ENCODE data around the gene ALG2. TPM values are rescaled to one million over a fixed set of nuclear protein-coding genes. Genes with fewer than 3 reads are reported as not detected.

Gene ALG2
- total and polyA plus RNA-seq, 4 donors, result 26.1 to 44.4 (median 37.1) TPM

- Histone ChIP-seq H3K9ac (ENCODE audit: insufficient read depth in 1 of 2, low read length in 2 of 2) (no peak overlapping the region), H3K27ac (ENCODE audit: low read depth in 1 of 2, low read length in 1 of 2) (no peak overlapping the region), H3K36me3 (ENCODE audit: control insufficient read depth in 4 of 4, insufficient read depth in 4 of 4, low read length in 4 of 4) (peaks cover 12 to 16% (median 16%) of the 10 kb centered on the region in 4 donors), H3K4me1 (ENCODE audit: control insufficient read depth in 5 of 5, insufficient read depth in 5 of 5, low read length in 5 of 5) (peaks cover 0 to 14% (median 0%) of the 10 kb centered on the region in 5 donors), H3K9me3 (ENCODE audit: control insufficient read depth in 4 of 4, insufficient read depth in 3 of 4, low read length in 3 of 4) (no peaks in the 10 kb centered on the region), H3K27me3 (ENCODE audit: control insufficient read depth in 3 of 3, insufficient read depth in 3 of 3, low read length in 2 of 3) (no peaks in the 10 kb centered on the region), H3K4me3 (no peak overlapping the region)
- no peak for DNase-seq
- ATAC-seq (ENCODE audit: insufficient read depth, low FRiP score), result no peak
- no peak for TF ChIP-seq CTCF (IDR thresholded peaks at IDR 0.05; ENCODE audit: control extremely low read depth, extremely low read depth)
Observed at GRCh38 chr9:99235069-99235468, 13.3 kb upstream of the ALG2 start.

DNA sequence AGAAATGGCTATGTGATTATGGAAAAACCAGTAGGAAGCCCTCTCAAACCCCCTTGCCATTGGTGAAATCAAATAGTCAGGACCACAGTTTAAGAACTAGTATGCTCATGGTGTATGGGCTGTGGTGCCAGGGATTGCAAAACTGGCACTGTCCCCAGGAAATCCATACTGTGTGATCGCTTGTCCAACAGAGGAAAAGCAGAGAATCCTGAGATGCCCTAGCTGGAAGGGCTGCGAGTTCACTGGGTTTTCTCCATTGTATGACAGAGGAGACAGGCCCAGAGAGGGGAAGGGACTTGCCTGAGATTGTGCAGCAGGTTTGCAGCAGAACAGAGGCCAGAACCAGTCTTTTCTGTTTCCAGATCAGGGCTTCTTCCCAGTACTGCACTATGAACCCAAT is 12.9 kb upstream of the ALG2 start:
- ATAC-seq (ENCODE audit: insufficient read depth, low FRiP score), result no peak
- Histone ChIP-seq H3K4me3 (no peak overlapping the region), H3K36me3 (ENCODE audit: control insufficient read depth in 4 of 4, insufficient read depth in 4 of 4, low read length in 4 of 4) (peaks cover 12 to 17% (median 15%) of the 10 kb centered on the region in 4 donors), H3K9me3 (ENCODE audit: control insufficient read depth in 4 of 4, insufficient read depth in 3 of 4, low read length in 3 of 4) (no peaks in the 10 kb centered on the region), H3K4me1 (ENCODE audit: control insufficient read depth in 5 of 5, insufficient read depth in 5 of 5, low read length in 5 of 5) (peaks cover 0 to 14% (median 0%) of the 10 kb centered on the region in 5 donors), H3K27me3 (ENCODE audit: control insufficient read depth in 3 of 3, insufficient read depth in 3 of 3, low read length in 2 of 3) (no peaks in the 10 kb centered on the region), H3K27ac (ENCODE audit: low read depth in 1 of 2, low read length in 1 of 2) (no peak overlapping the region), H3K9ac (ENCODE audit: insufficient read depth in 1 of 2, low read length in 2 of 2) (no peak overlapping the region)
- 81 to 92% methylated on average over 2 of the region's 2 CpGs for WGBS, 2 donors
- no peak for TF ChIP-seq CTCF (IDR thresholded peaks at IDR 0.05; ENCODE audit: control extremely low read depth, extremely low read depth)
- DNase-seq, result no peak

GRCh38 chr9:99231711-99232110 is 10.0 kb upstream of the ALG2 start:
- DNase-seq (no peak), ATAC-seq (ENCODE audit: insufficient read depth, low FRiP score) (no peak)
- peaks cover 23 to 26% (median 24%) of the 10 kb centered on the region in 4 donors for H3K36me3 ChIP-seq (ENCODE audit: control insufficient read depth in 4 of 4, insufficient read depth in 4 of 4, low read length in 4 of 4)
- H3K4me3 ChIP-seq, result no peak overlapping the region
- no peak overlapping the region for H3K9ac ChIP-seq (ENCODE audit: insufficient read depth in 1 of 2, low read length in 2 of 2)
- TF ChIP-seq CTCF (IDR thresholded peaks at IDR 0.05; ENCODE audit: control extremely low read depth, extremely low read depth), result no peak
- 93 to 94% methylated on average over 2 of the region's 2 CpGs for WGBS, 2 donors
- no peaks in the 10 kb centered on the region for H3K27me3 ChIP-seq (ENCODE audit: control insufficient read depth in 3 of 3, insufficient read depth in 3 of 3, low read length in 2 of 3)
- peaks cover 0 to 8% (median 0%) of the 10 kb centered on the region in 5 donors for H3K4me1 ChIP-seq (ENCODE audit: control insufficient read depth in 5 of 5, insufficient read depth in 5 of 5, low read length in 5 of 5)
- H3K9me3 ChIP-seq (ENCODE audit: control insufficient read depth in 4 of 4, insufficient read depth in 3 of 4, low read length in 3 of 4), result no peaks in the 10 kb centered on the region
- H3K27ac ChIP-seq (ENCODE audit: low read depth in 1 of 2, low read length in 1 of 2), result no peak overlapping the region

DNA sequence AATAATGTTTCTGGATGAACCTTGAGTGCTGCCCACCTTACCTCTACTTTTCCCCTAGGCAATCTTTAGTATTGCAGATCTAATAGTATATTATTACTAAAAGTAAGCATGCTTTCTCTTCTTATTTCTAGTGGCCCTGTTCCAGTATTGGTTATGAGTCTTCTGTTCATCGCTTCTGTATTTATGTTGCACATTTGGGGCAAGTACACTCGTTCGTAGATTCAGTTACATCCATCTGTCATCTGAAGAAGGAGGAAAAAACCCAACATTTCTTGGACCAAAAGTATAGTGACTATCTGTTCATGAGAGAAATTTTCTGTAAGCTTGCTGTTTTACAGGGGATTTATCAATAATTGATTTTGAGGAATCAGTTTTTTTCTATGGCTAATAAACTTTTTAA is 8.5 kb upstream of the ALG2 start:
- H3K4me3 ChIP-seq, result no peak overlapping the region
- H3K9ac ChIP-seq (ENCODE audit: insufficient read depth in 1 of 2, low read length in 2 of 2), result no peak overlapping the region
- H3K27me3 ChIP-seq (ENCODE audit: control insufficient read depth in 3 of 3, insufficient read depth in 3 of 3, low read length in 2 of 3), result no peaks in the 10 kb centered on the region
- no peak for ATAC-seq (ENCODE audit: insufficient read depth, low FRiP score)
- no peak for TF ChIP-seq CTCF (IDR thresholded peaks at IDR 0.05; ENCODE audit: control extremely low read depth, extremely low read depth)
- peaks cover 26 to 29% (median 27%) of the 10 kb centered on the region in 4 donors for H3K36me3 ChIP-seq (ENCODE audit: control insufficient read depth in 4 of 4, insufficient read depth in 4 of 4, low read length in 4 of 4)
- 94% methylated on average over 3 of the region's 3 CpGs for WGBS, 2 donors
- peaks cover 0 to 13% (median 0%) of the 10 kb centered on the region in 5 donors for H3K4me1 ChIP-seq (ENCODE audit: control insufficient read depth in 5 of 5, insufficient read depth in 5 of 5, low read length in 5 of 5)
- no peaks in the 10 kb centered on the region for H3K9me3 ChIP-seq (ENCODE audit: control insufficient read depth in 4 of 4, insufficient read depth in 3 of 4, low read length in 3 of 4)
- no peak overlapping the region for H3K27ac ChIP-seq (ENCODE audit: low read depth in 1 of 2, low read length in 1 of 2)
- DNase-seq, result no peak
